ENCODE data around the gene DHX16. TPM values are rescaled to one million over a fixed set of nuclear protein-coding genes. Genes with fewer than 3 reads are reported as not detected.

DHX16 gene
- total RNA-seq, 4 donors from 2014 or later = 16.0 to 34.5 (median 22.5) TPM

GRCh38 chr6:30678964-30679726, 6.3 kb upstream of the DHX16 start:
- TF ChIP-seq CTCF (IDR thresholded peaks at IDR 0.05; ENCODE audit: low read depth) = no peak

- TF ChIP-seq CTCF (IDR thresholded peaks at IDR 0.05; ENCODE audit: low read depth) = no peak
Measured at GRCh38 chr6:30676660-30677285, 4.0 kb upstream of the DHX16 start.

DNA sequence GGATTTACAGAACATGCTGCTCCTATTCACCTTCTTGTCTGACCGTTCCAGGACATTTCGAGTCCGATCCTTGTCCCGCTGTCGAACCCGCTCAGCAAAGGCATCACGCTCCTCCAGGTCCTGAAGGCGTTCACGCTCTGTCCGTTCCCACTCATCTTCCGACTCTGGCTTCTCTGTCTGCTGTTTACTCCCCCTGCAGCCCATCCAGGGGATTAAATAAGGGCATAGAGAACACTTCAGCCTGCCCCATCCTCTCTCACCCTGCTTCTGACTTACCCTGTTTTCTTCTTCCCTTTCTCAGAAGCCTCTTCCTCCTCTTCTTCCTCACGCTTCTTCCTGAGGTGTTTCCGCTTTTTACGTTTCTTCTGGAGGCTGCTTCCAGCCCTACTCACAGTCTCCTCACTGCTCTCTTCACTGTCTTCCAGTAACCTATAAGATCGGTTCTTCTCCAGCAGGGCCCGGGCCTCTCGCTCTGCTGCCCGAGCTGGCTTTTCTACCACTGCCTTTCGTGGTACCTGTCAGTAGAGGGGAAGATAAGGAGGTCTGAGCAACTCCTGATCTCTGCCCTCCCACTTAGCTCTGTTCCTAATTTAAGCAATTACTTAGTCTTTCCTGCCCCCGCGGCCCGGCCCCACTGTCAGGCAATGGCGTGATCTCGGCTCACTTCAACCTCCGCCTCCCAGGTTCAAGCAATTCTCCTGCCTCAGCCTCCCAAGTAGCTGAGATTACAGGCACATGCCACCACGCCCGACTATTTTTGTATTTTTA, 1.9 kb downstream of the DHX16 start:
- no peak for TF ChIP-seq CTCF (IDR thresholded peaks at IDR 0.05; ENCODE audit: low read depth)

DNA sequence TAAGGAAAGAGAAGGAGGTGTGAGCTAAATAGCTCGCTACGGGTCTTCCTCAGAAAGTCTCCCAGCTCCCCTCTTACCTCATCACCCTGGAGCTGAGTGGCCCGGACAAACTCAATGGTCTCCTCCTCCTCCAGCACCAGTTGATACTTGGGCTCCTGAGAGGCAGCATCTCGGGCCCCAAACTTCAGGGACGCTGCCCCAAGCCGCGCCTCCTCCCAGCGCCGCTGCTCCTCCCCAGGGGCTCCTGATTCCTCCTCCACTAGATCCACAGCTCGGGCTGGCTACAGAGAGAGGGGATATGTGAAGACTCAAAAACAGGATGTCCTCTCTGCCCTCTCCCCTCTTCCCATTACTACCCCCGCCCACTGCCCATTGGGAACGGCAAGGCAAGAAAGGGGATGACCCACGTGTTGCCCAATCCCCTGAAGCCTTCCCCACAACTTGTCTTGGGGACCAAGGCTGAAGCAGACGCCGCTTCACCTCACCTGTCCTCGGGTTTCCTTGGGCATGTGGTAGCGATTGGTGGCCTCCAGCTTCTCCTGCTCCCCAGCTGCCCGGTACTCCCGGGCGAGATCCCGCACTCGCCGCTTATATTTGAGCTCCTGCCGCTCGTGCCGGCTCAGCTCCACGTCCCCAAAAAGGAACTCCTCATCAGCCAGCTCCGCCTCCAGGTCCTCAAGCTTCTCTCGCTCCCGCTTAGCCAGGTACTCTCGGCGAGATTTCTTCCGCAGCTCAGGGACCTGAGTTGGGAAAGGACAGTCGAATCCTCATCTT, 7.6 kb downstream of the DHX16 start:
- TF ChIP-seq CTCF (IDR thresholded peaks at IDR 0.05; ENCODE audit: low read depth) = no peak

DNA sequence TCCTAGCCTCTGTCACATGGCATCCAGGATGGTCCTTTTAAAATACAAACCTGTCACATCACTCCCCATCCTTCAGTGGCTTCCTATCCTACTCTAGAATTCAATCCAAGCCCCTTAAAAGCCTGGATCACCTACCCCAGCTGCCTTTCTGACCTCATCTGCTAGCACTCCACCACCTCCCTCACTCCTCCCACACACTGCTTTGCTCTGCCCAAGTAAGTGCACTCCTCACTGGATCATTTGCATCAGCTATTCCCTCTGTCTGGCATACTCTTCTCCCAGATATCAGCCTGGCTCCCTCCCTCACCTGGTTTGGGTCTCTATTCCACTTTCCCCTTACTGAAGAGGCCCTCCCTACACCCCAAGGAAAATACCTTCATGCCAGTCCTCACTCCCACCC, 15.4 kb downstream of the DHX16 start:
- no peak for TF ChIP-seq CTCF (IDR thresholded peaks at IDR 0.05; ENCODE audit: low read depth)

DNA sequence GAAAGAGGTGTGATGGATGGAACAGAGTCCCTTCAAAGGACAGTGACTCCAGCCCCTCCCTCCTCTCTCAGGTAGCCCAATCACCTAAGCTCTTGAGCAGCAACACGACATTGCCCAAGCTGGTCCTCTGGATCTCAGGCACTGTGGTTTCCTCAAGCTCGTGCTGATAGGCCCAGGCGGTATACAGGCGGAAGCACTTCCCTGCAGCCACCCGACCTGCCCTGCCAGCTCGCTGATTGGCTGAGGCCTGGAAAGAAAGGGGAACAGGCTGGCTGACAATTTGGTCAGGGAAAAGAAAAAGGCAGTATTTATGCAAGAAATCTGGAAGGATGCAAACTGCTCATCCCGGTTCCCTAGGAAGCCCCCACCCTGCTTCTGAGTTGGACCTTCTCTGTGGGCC, 16.3 kb downstream of the DHX16 start:
- TF ChIP-seq CTCF (IDR thresholded peaks at IDR 0.05; ENCODE audit: low read depth) = no peak
